Activated CD8-positive, alpha-beta T cell treated with anti-CD3 and anti-CD28 coated beads for 36 hours (primary cell): ENCODE measurements around the gene CELA1. TPM values are rescaled to one million over a fixed set of nuclear protein-coding genes. Genes with fewer than 3 reads are reported as not detected.
"Not testable (repeated sequence)": the region's sequence is repeated elsewhere in the genome, so short reads cannot be mapped to it uniquely, and the experiment has no call there.

Source experiments
- ATAC-seq: fragments of 200-7000 bp; cut with Tn5 transposase; one replicate; pipeline ENCODE4 v1.10.0; 2021; ENCODE audit warnings: mild to moderate bottlenecking, moderate library complexity
- CTCF ChIA-PET: fragments of 350-600 bp; sonication (Branson Sonifier 250); formaldehyde crosslinking; loops from one replicate; lab custom pipeline; 2021; ENCODE audit warnings: antibody characterized with exemption; lab: Charles Lee
- POLR2A ChIA-PET: fragments of 350-600 bp; sonication (Branson Sonifier 250); formaldehyde crosslinking; loops from one replicate; lab custom pipeline; 2021; ENCODE audit warnings: antibody characterized with exemption; lab: Charles Lee
- DNase-seq: peaks from one replicate; pipeline ENCODE4 v3.0.0-alpha.2; 2020
- H3K27ac Mint-ChIP-seq: one replicate; pipeline ENCODE4 v1.8.0; 2021; ENCODE audit warnings: mild to moderate bottlenecking, mixed read lengths
- H3K27me3 Mint-ChIP-seq: one replicate; pipeline ENCODE4 v1.8.0; 2021; ENCODE audit warnings: mixed read lengths
- H3K36me3 Mint-ChIP-seq: one replicate; pipeline ENCODE4 v1.8.0; 2021; ENCODE audit warnings: low read depth, mixed read lengths
- H3K4me1 Mint-ChIP-seq: one replicate; pipeline ENCODE4 v1.8.0; 2021; ENCODE audit warnings: low read depth, mixed read lengths
- H3K4me3 Mint-ChIP-seq: one replicate; pipeline ENCODE4 v1.8.0; 2021; ENCODE audit warnings: mild to moderate bottlenecking, moderate library complexity, mixed read lengths
- H3K9me3 Mint-ChIP-seq: one replicate; pipeline ENCODE4 v1.8.0; 2021; ENCODE audit warnings: mixed read lengths
- CTCF ChIP-seq: fragments of 200-600 bp; IDR thresholded peaks from one replicate; pipeline ENCODE4 v1.8.0; 2022; ENCODE audit warnings: antibody characterized with exemption, mild to moderate bottlenecking
- intact Hi-C: fragments of 100-400 bp; cut with micrococcal nuclease; formaldehyde crosslinking; loops from one replicate; pipeline ENCODE4 v1.10.0; 2022
- total RNA-seq, 2 experiments: library from RNA; stranded (reverse); gene quantifications; one replicate each; pipeline ENCODE4 v1.2.3, GENCODE V29; 2021

The CELA1 gene
- total RNA-seq, 2 experiments from 2014 or later, result 0.29 TPM; not detected in 1

- peaks cover 64% of the 10 kb centered on the region for H3K4me1 Mint-ChIP-seq
- DNase-seq (no peak), ATAC-seq (no peak)
- H3K27me3 Mint-ChIP-seq, result no peaks in the 10 kb centered on the region
- H3K9me3 Mint-ChIP-seq, result no peaks in the 10 kb centered on the region
- peaks cover 42% of the 10 kb centered on the region for H3K36me3 Mint-ChIP-seq
- ChIA-PET CTCF (interaction anchor here (0.9 to 5.9 kb wide), 3 partner anchors 21 to 82 kb away, joined by 3 to 38 read pairs (median 4); partner anchors contain the start of gene DAZAP2), POLR2A (interaction anchor here (0.6 to 1.3 kb wide), 5 partner anchors 14 to 312 kb away, joined by 3 to 6 read pairs (median 3); no protein-coding TSS in a partner anchor)
- TF ChIP-seq CTCF, result no peak
- peak overlapping the region; percentile 75 for H3K27ac Mint-ChIP-seq
- peak overlapping the region; percentile 91 for H3K4me3 Mint-ChIP-seq
- intact Hi-C loops, result no loop called here
Measured at GRCh38 chr12:51320695-51321320, 25.7 kb downstream of the CELA1 start.

- intact Hi-C loops, result no loop called here
- peaks cover 42% of the 10 kb centered on the region for H3K36me3 Mint-ChIP-seq
- TF ChIP-seq CTCF, result no peak
- DNase-seq, result no peak
- H3K27ac Mint-ChIP-seq, result peak overlapping the region; percentile 75
- no peaks in the 10 kb centered on the region for H3K27me3 Mint-ChIP-seq
- ChIA-PET CTCF (interaction anchor here (1.1 to 5.9 kb wide), 2 partner anchors 21 to 82 kb away, joined by 3 to 38 read pairs; partner anchors contain the start of gene DAZAP2), POLR2A (interaction anchor here (0.6 to 1.3 kb wide), 5 partner anchors 14 to 311 kb away, joined by 3 to 6 read pairs (median 3); no protein-coding TSS in a partner anchor)
- H3K9me3 Mint-ChIP-seq, result no peaks in the 10 kb centered on the region
- H3K4me1 Mint-ChIP-seq, result peaks cover 65% of the 10 kb centered on the region
- no peak for ATAC-seq
- no peak overlapping the region for H3K4me3 Mint-ChIP-seq
Measured at GRCh38 chr12:51320311-51320694, 26.2 kb downstream of the CELA1 start.

GRCh38 chr12:51318846-51319599 lies 27.5 kb downstream of the CELA1 start:
- H3K36me3 Mint-ChIP-seq, result peaks cover 42% of the 10 kb centered on the region
- ATAC-seq (peak; percentile 56), DNase-seq (peak; percentile 43)
- peak overlapping the region; percentile 91 for H3K27ac Mint-ChIP-seq
- ChIA-PET POLR2A (interaction anchor here (0.6 to 1.2 kb wide), 3 partner anchors 75 to 323 kb away, joined by 3 read pairs; partner anchors contain the start of gene DAZAP2), CTCF (interaction anchor here (0.8 to 5.9 kb wide), 3 partner anchors 11 to 50 kb away, joined by 4 to 38 read pairs (median 6); no protein-coding TSS in a partner anchor)
- intact Hi-C loops, result no loop called here
- TF ChIP-seq CTCF, result no peak
- H3K27me3 Mint-ChIP-seq, result no peaks in the 10 kb centered on the region
- H3K4me1 Mint-ChIP-seq, result peaks cover 62% of the 10 kb centered on the region
- H3K9me3 Mint-ChIP-seq, result no peaks in the 10 kb centered on the region
- peak overlapping the region; percentile 1 for H3K4me3 Mint-ChIP-seq

GRCh38 chr12:51318057-51318806 lies 28.2 kb downstream of the CELA1 start:
- ATAC-seq, H3K9me3 Mint-ChIP-seq, H3K27me3 Mint-ChIP-seq, H3K4me3 Mint-ChIP-seq, intact Hi-C loops, DNase-seq: not testable (repeated sequence)
- ChIA-PET CTCF (interaction anchor here (0.8 to 5.9 kb wide), 3 partner anchors 10 to 49 kb away, joined by 4 to 38 read pairs (median 6); no protein-coding TSS in a partner anchor), POLR2A (interaction anchor here (0.6 to 1.2 kb wide), 3 partner anchors 74 to 322 kb away, joined by 3 read pairs; partner anchors contain the start of gene DAZAP2)
- Mint-ChIP-seq H3K27ac (peak overlapping the region; percentile 91), H3K4me1 (peaks cover 66% of the 10 kb centered on the region), H3K36me3 (peaks cover 43% of the 10 kb centered on the region)

- Mint-ChIP-seq H3K9me3 (no peaks in the 10 kb centered on the region), H3K4me3 (no peak overlapping the region), H3K27me3 (no peaks in the 10 kb centered on the region), H3K27ac (no peak overlapping the region), H3K36me3 (peaks cover 34% of the 10 kb centered on the region), H3K4me1 (peaks cover 61% of the 10 kb centered on the region)
- DNase-seq (no peak), ATAC-seq (no peak)
- TF ChIP-seq CTCF, result no peak
- CTCF ChIA-PET, result interaction anchor here (0.9 to 3.1 kb wide), 2 partner anchors 30 to 59 kb away, joined by 4 to 19 read pairs; no protein-coding TSS in a partner anchor
- POLR2A ChIA-PET, result interaction anchor here (1.2 kb wide), 1 partner anchor 10 kb away, joined by 3 read pairs; no protein-coding TSS in a partner anchor
- intact Hi-C loops, result no loop called here
Measured at GRCh38 chr12:51311389-51311788, 35.1 kb downstream of the CELA1 start.
